ENCODE measurements around the gene EPN2.

EPN2 gene

GRCh38 chr17:19380481-19381301, 143.5 kb downstream of the EPN2 start:
- no peak overlapping the region for H2BK15ac ChIP-seq (ENCODE audit: low read length)
- no peak overlapping the region for H2BK12ac ChIP-seq (ENCODE audit: low read length)
- H3K14ac ChIP-seq (ENCODE audit: low read length) = no peak overlapping the region
- no peak overlapping the region for H3K4ac ChIP-seq (ENCODE audit: low read length)
- no peaks in the 10 kb centered on the region for H3K9me3 ChIP-seq (replicated peaks in 1 of 2; ENCODE audit: control insufficient read depth in 2 of 2, insufficient read depth in 1 of 2, low read depth in 1 of 2, low read length in 2 of 2)
- H3K27ac ChIP-seq (replicated peaks; ENCODE audit: low read length) = no peak overlapping the region
- no peak overlapping the region for H3K4me2 ChIP-seq (ENCODE audit: insufficient read depth, low read length, poor library complexity, severe bottlenecking)
- peaks cover 7 to 9% of the 10 kb centered on the region in 2 donors for H3K4me1 ChIP-seq (ENCODE audit: control insufficient read depth in 2 of 2, insufficient read depth in 1 of 2, low read depth in 1 of 2, low read length in 2 of 2)
- DNase-seq (ENCODE audit: low spot score) = no peak
- peak overlapping the region; percentile 56 for H3K23ac ChIP-seq (ENCODE audit: low read depth, low read length, poor library complexity)
- no peak overlapping the region for H2AFZ ChIP-seq (ENCODE audit: low read length)
- H3K79me1 ChIP-seq (ENCODE audit: low read depth, low read length) = peaks cover 11% of the 10 kb centered on the region
- H2BK5ac ChIP-seq (ENCODE audit: low read length) = no peak overlapping the region
- H3K4me3 ChIP-seq (ENCODE audit: low read length in 2 of 2) = peak overlapping the region in 1 of 2 donors; percentile 2
- H4K8ac ChIP-seq (ENCODE audit: low read depth, low read length) = peak overlapping the region; percentile 24
- peaks cover 48 to 68% of the 10 kb centered on the region in 2 donors for H3K36me3 ChIP-seq (replicated peaks in 1 of 2; ENCODE audit: control insufficient read depth in 2 of 2, insufficient read depth in 2 of 2, low read length in 2 of 2)
- no peak overlapping the region for H2BK120ac ChIP-seq (ENCODE audit: low read depth, low read length)
- H3K27me3 ChIP-seq (ENCODE audit: control insufficient read depth in 3 of 3, insufficient read depth in 3 of 3, low read depth in 1 of 3, low read length in 3 of 3) = no peaks in the 10 kb centered on the region
- H2AK5ac ChIP-seq (ENCODE audit: low read depth, low read length) = no peak overlapping the region
- no peak overlapping the region for H3K18ac ChIP-seq (ENCODE audit: low read length)
- no peak overlapping the region for H3K9ac ChIP-seq (ENCODE audit: low read depth, low read length, poor library complexity)
- no peak overlapping the region for H4K91ac ChIP-seq (ENCODE audit: low read depth, low read length, poor library complexity)
- no CpG with 5 or more reads among the region's 29 CpGs for WGBS, 2 donors (ENCODE audit: extremely low coverage in 2 of 2, insufficient read length in 2 of 2, insufficient replicate concordance in 1 of 2)

GRCh38 chr17:19381361-19381740, 144.2 kb downstream of the EPN2 start:
- H2BK12ac ChIP-seq (ENCODE audit: low read length) = no peak overlapping the region
- H3K9me3 ChIP-seq (replicated peaks in 1 of 2; ENCODE audit: control insufficient read depth in 2 of 2, insufficient read depth in 1 of 2, low read depth in 1 of 2, low read length in 2 of 2) = no peaks in the 10 kb centered on the region
- H3K79me1 ChIP-seq (ENCODE audit: low read depth, low read length) = peaks cover 11% of the 10 kb centered on the region
- H2AK5ac ChIP-seq (ENCODE audit: low read depth, low read length) = no peak overlapping the region
- peaks cover 7 to 13% of the 10 kb centered on the region in 2 donors for H3K4me1 ChIP-seq (ENCODE audit: control insufficient read depth in 2 of 2, insufficient read depth in 1 of 2, low read depth in 1 of 2, low read length in 2 of 2)
- whole genome bisulfite sequencing, 2 donors (ENCODE audit: extremely low coverage in 2 of 2, insufficient read length in 2 of 2, insufficient replicate concordance in 1 of 2) = no CpG with 5 or more reads among the region's 7 CpGs
- no peak overlapping the region for H3K23ac ChIP-seq (ENCODE audit: low read depth, low read length, poor library complexity)
- no peak overlapping the region for H2AFZ ChIP-seq (ENCODE audit: low read length)
- H3K18ac ChIP-seq (ENCODE audit: low read length) = no peak overlapping the region
- H2BK15ac ChIP-seq (ENCODE audit: low read length) = no peak overlapping the region
- H3K27ac ChIP-seq (replicated peaks; ENCODE audit: low read length) = no peak overlapping the region
- DNase-seq (ENCODE audit: low spot score) = no peak
- no peak overlapping the region for H3K14ac ChIP-seq (ENCODE audit: low read length)
- H3K4ac ChIP-seq (ENCODE audit: low read length) = no peak overlapping the region
- peaks cover 50 to 68% of the 10 kb centered on the region in 2 donors for H3K36me3 ChIP-seq (replicated peaks in 1 of 2; ENCODE audit: control insufficient read depth in 2 of 2, insufficient read depth in 2 of 2, low read length in 2 of 2)
- no peak overlapping the region for H2BK5ac ChIP-seq (ENCODE audit: low read length)
- peak overlapping the region; percentile 24 for H4K8ac ChIP-seq (ENCODE audit: low read depth, low read length)
- no peak overlapping the region for H4K91ac ChIP-seq (ENCODE audit: low read depth, low read length, poor library complexity)
- no peak overlapping the region for H3K9ac ChIP-seq (ENCODE audit: low read depth, low read length, poor library complexity)
- H3K27me3 ChIP-seq (ENCODE audit: control insufficient read depth in 3 of 3, insufficient read depth in 3 of 3, low read depth in 1 of 3, low read length in 3 of 3) = no peaks in the 10 kb centered on the region
- peak overlapping the region in 1 of 2 donors; percentile 2 for H3K4me3 ChIP-seq (ENCODE audit: low read length in 2 of 2)
- no peak overlapping the region for H3K4me2 ChIP-seq (ENCODE audit: insufficient read depth, low read length, poor library complexity, severe bottlenecking)
- no peak overlapping the region for H2BK120ac ChIP-seq (ENCODE audit: low read depth, low read length)

- Histone ChIP-seq H2BK12ac (ENCODE audit: low read length) (no peak overlapping the region), H3K18ac (ENCODE audit: low read length) (no peak overlapping the region), H2AK5ac (ENCODE audit: low read depth, low read length) (no peak overlapping the region), H2BK120ac (ENCODE audit: low read depth, low read length) (no peak overlapping the region), H3K79me1 (ENCODE audit: low read depth, low read length) (peaks cover 11% of the 10 kb centered on the region), H3K27ac (replicated peaks; ENCODE audit: low read length) (no peak overlapping the region), H3K4me2 (ENCODE audit: insufficient read depth, low read length, poor library complexity, severe bottlenecking) (no peak overlapping the region), H3K9ac (ENCODE audit: low read depth, low read length, poor library complexity) (no peak overlapping the region), H3K36me3 (replicated peaks in 1 of 2; ENCODE audit: control insufficient read depth in 2 of 2, insufficient read depth in 2 of 2, low read length in 2 of 2) (peaks cover 50 to 68% of the 10 kb centered on the region in 2 donors), H3K9me3 (replicated peaks in 1 of 2; ENCODE audit: control insufficient read depth in 2 of 2, insufficient read depth in 1 of 2, low read depth in 1 of 2, low read length in 2 of 2) (no peaks in the 10 kb centered on the region), H3K4me1 (ENCODE audit: control insufficient read depth in 2 of 2, insufficient read depth in 1 of 2, low read depth in 1 of 2, low read length in 2 of 2) (peaks cover 11 to 18% of the 10 kb centered on the region in 2 donors), H3K23ac (ENCODE audit: low read depth, low read length, poor library complexity) (peak overlapping the region; percentile 71), H4K8ac (ENCODE audit: low read depth, low read length) (no peak overlapping the region), H3K14ac (ENCODE audit: low read length) (no peak overlapping the region), H4K91ac (ENCODE audit: low read depth, low read length, poor library complexity) (no peak overlapping the region), H2BK5ac (ENCODE audit: low read length) (no peak overlapping the region), H3K27me3 (ENCODE audit: control insufficient read depth in 3 of 3, insufficient read depth in 3 of 3, low read depth in 1 of 3, low read length in 3 of 3) (no peaks in the 10 kb centered on the region), H2AFZ (ENCODE audit: low read length) (no peak overlapping the region), H2BK15ac (ENCODE audit: low read length) (no peak overlapping the region), H3K4ac (ENCODE audit: low read length) (no peak overlapping the region), H3K4me3 (ENCODE audit: low read length in 2 of 2) (no peak overlapping the region)
- WGBS, 2 donors (ENCODE audit: extremely low coverage in 2 of 2, insufficient read length in 2 of 2, insufficient replicate concordance in 1 of 2) = no CpG with 5 or more reads among the region's 31 CpGs
- DNase-seq (ENCODE audit: low spot score) = no peak
These were observed 144.7 kb downstream of the EPN2 start for GRCh38 chr17:19381741-19382444.

Data from neuronal stem cell (in vitro differentiated cells).